K562 (cell line): Measurements from ENCODE around the gene TMEM266. TPM values are rescaled to one million over a fixed set of nuclear protein-coding genes. Genes with fewer than 3 reads are reported as not detected.

Experiments
- ATAC-seq: fragments of 200-7000 bp; cut with Tn5 transposase; 3 replicates; pipeline ENCODE4 v1.9.1; 2020; ENCODE audit warnings: moderate library complexity
- BruUV-seq: library from RNA; stranded (reverse); fragments of 400-500 nt; replicated peaks from 2 replicates; lab custom pipeline; 2021; lab: Mats Ljungman, UMichigan
- CTCF ChIA-PET: fragments of 300-600 bp; formaldehyde crosslinking; extraction: SDS; loops from one replicate; lab custom pipeline; 2021; ENCODE audit warnings: low intra/inter-chr PET ratio; lab: Yijun Ruan, JAX
- POLR2A ChIA-PET: fragments of 300-600, 350-650 bp; sonication (Branson Sonifier 250); formaldehyde crosslinking; extraction: SDS; loops from one replicate; lab custom pipeline; 2021; ENCODE audit warnings: antibody characterized with exemption, inconsistent platforms; lab: Yijun Ruan, JAX
- DNase-seq, 4 experiments: peaks; one replicate each; pipeline versions ENCODE4 v3.0.0 to v3.0.0-alpha.2; 2011 to 2018; ENCODE audit warnings: low spot score in 3 of 4, mixed read lengths in 3 of 4; ENCODE audit errors: extremely low read depth in 1 of 4
- FAIRE-seq: peaks from 2 replicates; lab custom pipeline; 2011; peaks lifted over from hg19 to GRCh38; lab: Jason Lieb, UNC
- H2AFZ ChIP-seq: 2 replicates; pipeline ENCODE4 v1.6.0; 2011; ENCODE audit warnings: low read depth, low read length, control low read depth, inconsistent platforms
- H3K27ac ChIP-seq: fragments of 200-600 bp; 3 replicates; pipeline ENCODE4 v1.8.0; 2011; ENCODE audit warnings: low read depth, mild to moderate bottlenecking, control low read depth, inconsistent platforms, low read length, moderate library complexity, mixed read lengths; ENCODE audit errors: extremely low read depth
- H3K27me3 ChIP-seq, 2 experiments: fragments of 300-600 bp in 1 of 2; 2 replicates in 1 of 2; 3 replicates in 1 of 2; pipeline versions ENCODE4 v1.6.0 to v1.8.0; 2011; ENCODE audit warnings: inconsistent platforms in 2 of 2, low read length in 2 of 2, mild to moderate bottlenecking in 1 of 2, mixed read lengths in 1 of 2, moderate library complexity in 1 of 2; ENCODE audit not compliant: control insufficient read depth in 2 of 2, insufficient read depth in 2 of 2
- H3K36me3 ChIP-seq: fragments of 300-600 bp; 3 replicates; pipeline ENCODE4 v1.8.0; 2011; ENCODE audit warnings: mild to moderate bottlenecking, low read length, inconsistent platforms; ENCODE audit not compliant: control insufficient read depth, insufficient read depth
- H3K4me1 ChIP-seq, 2 experiments: fragments of 200-600 bp in 1 of 2; replicated peaks in 1 of 2; 2 replicates in 1 of 2; 3 replicates in 1 of 2; pipeline versions ENCODE4 v1.5.1 to v1.8.0; 2011; ENCODE audit warnings: inconsistent platforms in 2 of 2, low read length in 2 of 2, mild to moderate bottlenecking in 1 of 2, mixed read lengths in 1 of 2, moderate library complexity in 1 of 2; ENCODE audit not compliant: control insufficient read depth in 2 of 2, insufficient read depth in 2 of 2
- H3K4me2 ChIP-seq: 2 replicates; pipeline ENCODE4 v1.6.1; 2011; ENCODE audit warnings: low read length, control low read depth, inconsistent platforms, mixed read lengths; ENCODE audit not compliant: insufficient read depth
- H3K4me3 ChIP-seq: fragments of 200-600 bp; sonication (generic), shearing (Covaris generic); 2 replicates; pipeline ENCODE4 v1.5.1; 2016; ENCODE audit warnings: control low read depth, inconsistent platforms
- H3K79me2 ChIP-seq: fragments of 200-600 bp; 3 replicates; pipeline ENCODE4 v1.8.0; 2011; ENCODE audit warnings: low read length, inconsistent platforms; ENCODE audit not compliant: control insufficient read depth, insufficient read depth
- H3K9ac ChIP-seq, 2 experiments: 2 replicates each; pipeline versions ENCODE4 v1.6.0 to v1.6.1; 2011; ENCODE audit warnings: low read depth in 2 of 2, low read length in 2 of 2, control low read depth in 1 of 2, inconsistent platforms in 1 of 2, mild to moderate bottlenecking in 1 of 2, mixed read lengths in 1 of 2; ENCODE audit not compliant: insufficient read depth in 1 of 2
- H3K9me1 ChIP-seq: one replicate; pipeline ENCODE4 v1.6.0; 2011; ENCODE audit warnings: inconsistent platforms, mild to moderate bottlenecking, low read length, moderate library complexity; ENCODE audit not compliant: control insufficient read depth, insufficient read depth
- H3K9me3 ChIP-seq: replicated peaks from 2 replicates; pipeline ENCODE4 v1.5.1; 2011; ENCODE audit warnings: low read depth, low read length, inconsistent platforms; ENCODE audit not compliant: control insufficient read depth, insufficient read depth
- H4K20me1 ChIP-seq: replicated peaks from 2 replicates; pipeline ENCODE4 v1.6.1; 2011; ENCODE audit warnings: low read length, inconsistent platforms, mixed read lengths; ENCODE audit not compliant: control insufficient read depth, insufficient read depth
- KDM2B ChIP-seq: fragments of 250-450 bp; sonication (Bioruptor Pico); IDR thresholded peaks from 2 replicates; pipeline ENCODE4 v1.8.0; 2021; ENCODE audit warnings: mild to moderate bottlenecking, moderate library complexity
- SOX6 ChIP-seq: fragments of 450-650 bp; IDR thresholded peaks from 2 replicates; pipeline ENCODE4 v1.6.1; 2014; ENCODE audit warnings: mild to moderate bottlenecking
- ZNF140 ChIP-seq: fragments of 250-450 bp; sonication (Bioruptor Pico); IDR thresholded peaks from 2 replicates; pipeline ENCODE4 v1.8.0; 2021; ENCODE audit warnings: moderate library complexity, mild to moderate bottlenecking, inconsistent platforms
- WGBS: fragments of 100-300 bp; shearing (Covaris generic); methylation state at CpG from one replicate; pipeline ENCODE4 v1.1.6; 2016; ENCODE audit warnings: low coverage, mixed read lengths; ENCODE audit not compliant: insufficient coverage; ENCODE audit errors: missing lambda C conversion rate; 5-methylcytosine and 5-hydroxymethylcytosine counted together
- in situ Hi-C: fragments of 300-500 bp; cut with MboI; formaldehyde crosslinking; loops from 4 replicates; pipeline ENCODE4 v1.15.0; 2018; ENCODE audit warnings: inconsistent platforms, mixed read lengths
- intact Hi-C: fragments of 100-400 bp; cut with micrococcal nuclease; formaldehyde crosslinking; loops from 2 replicates; pipeline ENCODE4 v1.14.2; 2022
- polyA plus RNA-seq, 8 experiments: library from polyadenylated mRNA; depleted of rRNA in 4 of 8; stranded (reverse) in 5 of 8; unstranded in 3 of 8; fragments of >200 nt; fragmentation: Nextera tagmentation in 2 of 8; fragmentation: Illumina TruSeq in 1 of 8; extraction: Ambion mirVana in 2 of 8; extraction: Trizol in 1 of 8; gene quantifications; 2 replicates each; pipeline versions ENCODE4 v1.2.1 to v1.2.3, GENCODE V29; 2011 to 2014; ENCODE audit warnings: inconsistent platforms in 1 of 8, missing spikeins in 1 of 8
- total RNA-seq, 7 experiments: library from RNA; depleted of rRNA in 6 of 7; stranded (reverse); fragments of >200 nt in 6 of 7; fragmentation: Illumina TruSeq in 2 of 7; extraction: Trizol in 2 of 7; gene quantifications; 2 replicates each; pipeline versions ENCODE4 v1.2.1 to v1.2.3, GENCODE V29; 2011 to 2021; ENCODE audit warnings: low replicate concordance in 1 of 7
- TF ChIP-seq, protein P1 (sequence below): fragments of 250-450 bp; sonication (Bioruptor Pico); IDR thresholded peaks from 2 replicates; pipeline ENCODE4 v1.4.0; 2020

Gene TMEM266
- total and polyA plus RNA-seq, 9 of the 15 experiments (the other 6 are each of a cell fraction or from before 2014, with no cell fraction given), result not detected

GRCh38 chr15:76217029-76217881 lies 157.5 kb downstream of the TMEM266 start:
- Histone ChIP-seq H4K20me1 (no peaks in the 10 kb centered on the region), H3K9me3 (no peaks in the 10 kb centered on the region), H3K4me2 (no peak overlapping the region), H3K27me3 (no peaks in the 10 kb centered on the region), H3K79me2 (no peaks in the 10 kb centered on the region), H3K9me1 (no peaks in the 10 kb centered on the region), H3K27ac (no peak overlapping the region), H3K9ac (no peak overlapping the region), H3K36me3 (peaks cover 77% of the 10 kb centered on the region), H3K4me3 (no peak overlapping the region), H2AFZ (no peak overlapping the region), H3K4me1 (no peaks in the 10 kb centered on the region)
- ATAC-seq (no peak), DNase-seq (no peak), FAIRE-seq (no peak)
- intact Hi-C loops, result no loop called here
- BruUV-seq, result no TSS peak
- POLR2A ChIA-PET, result interaction anchor here (1.2 kb wide), 1 partner anchor 11 kb away, joined by 4 read pairs; no protein-coding TSS in a partner anchor
- CTCF ChIA-PET, result no interaction called here
- TF ChIP-seq, protein P1, sequence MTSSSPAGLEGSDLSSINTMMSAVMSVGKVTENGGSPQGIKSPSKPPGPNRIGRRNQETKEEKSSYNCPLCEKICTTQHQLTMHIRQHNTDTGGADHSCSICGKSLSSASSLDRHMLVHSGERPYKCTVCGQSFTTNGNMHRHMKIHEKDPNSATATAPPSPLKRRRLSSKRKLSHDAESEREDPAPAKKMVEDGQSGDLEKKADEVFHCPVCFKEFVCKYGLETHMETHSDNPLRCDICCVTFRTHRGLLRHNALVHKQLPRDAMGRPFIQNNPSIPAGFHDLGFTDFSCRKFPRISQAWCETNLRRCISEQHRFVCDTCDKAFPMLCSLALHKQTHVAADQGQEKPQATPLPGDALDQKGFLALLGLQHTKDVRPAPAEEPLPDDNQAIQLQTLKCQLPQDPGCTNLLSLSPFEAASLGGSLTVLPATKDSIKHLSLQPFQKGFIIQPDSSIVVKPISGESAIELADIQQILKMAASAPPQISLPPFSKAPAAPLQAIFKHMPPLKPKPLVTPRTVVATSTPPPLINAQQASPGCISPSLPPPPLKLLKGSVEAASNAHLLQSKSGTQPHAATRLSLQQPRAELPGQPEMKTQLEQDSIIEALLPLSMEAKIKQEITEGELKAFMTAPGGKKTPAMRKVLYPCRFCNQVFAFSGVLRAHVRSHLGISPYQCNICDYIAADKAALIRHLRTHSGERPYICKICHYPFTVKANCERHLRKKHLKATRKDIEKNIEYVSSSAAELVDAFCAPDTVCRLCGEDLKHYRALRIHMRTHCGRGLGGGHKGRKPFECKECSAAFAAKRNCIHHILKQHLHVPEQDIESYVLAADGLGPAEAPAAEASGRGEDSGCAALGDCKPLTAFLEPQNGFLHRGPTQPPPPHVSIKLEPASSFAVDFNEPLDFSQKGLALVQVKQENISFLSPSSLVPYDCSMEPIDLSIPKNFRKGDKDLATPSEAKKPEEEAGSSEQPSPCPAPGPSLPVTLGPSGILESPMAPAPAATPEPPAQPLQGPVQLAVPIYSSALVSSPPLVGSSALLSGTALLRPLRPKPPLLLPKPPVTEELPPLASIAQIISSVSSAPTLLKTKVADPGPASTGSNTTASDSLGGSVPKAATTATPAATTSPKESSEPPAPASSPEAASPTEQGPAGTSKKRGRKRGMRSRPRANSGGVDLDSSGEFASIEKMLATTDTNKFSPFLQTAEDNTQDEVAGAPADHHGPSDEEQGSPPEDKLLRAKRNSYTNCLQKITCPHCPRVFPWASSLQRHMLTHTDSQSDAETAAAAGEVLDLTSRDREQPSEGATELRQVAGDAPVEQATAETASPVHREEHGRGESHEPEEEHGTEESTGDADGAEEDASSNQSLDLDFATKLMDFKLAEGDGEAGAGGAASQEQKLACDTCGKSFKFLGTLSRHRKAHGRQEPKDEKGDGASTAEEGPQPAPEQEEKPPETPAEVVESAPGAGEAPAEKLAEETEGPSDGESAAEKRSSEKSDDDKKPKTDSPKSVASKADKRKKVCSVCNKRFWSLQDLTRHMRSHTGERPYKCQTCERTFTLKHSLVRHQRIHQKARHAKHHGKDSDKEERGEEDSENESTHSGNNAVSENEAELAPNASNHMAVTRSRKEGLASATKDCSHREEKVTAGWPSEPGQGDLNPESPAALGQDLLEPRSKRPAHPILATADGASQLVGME, result no peak
- TF ChIP-seq ZNF140 (CRISPR knock-in tag) (no peak), SOX6 (no peak), KDM2B (CRISPR knock-in tag) (no peak)
- in situ Hi-C loops, result no loop called here
- 93% methylated on average over 7 of the region's 7 CpGs for WGBS
